Globus pallidus (tissue), 1 donor: ENCODE data around the gene CNTNAP4.

ENCODE experiments used
- DNase-seq: peaks from one replicate; pipeline ENCODE4 v3.0.0-alpha.2; 2015; ENCODE audit warnings: low spot score

The CNTNAP4 gene

DNA sequence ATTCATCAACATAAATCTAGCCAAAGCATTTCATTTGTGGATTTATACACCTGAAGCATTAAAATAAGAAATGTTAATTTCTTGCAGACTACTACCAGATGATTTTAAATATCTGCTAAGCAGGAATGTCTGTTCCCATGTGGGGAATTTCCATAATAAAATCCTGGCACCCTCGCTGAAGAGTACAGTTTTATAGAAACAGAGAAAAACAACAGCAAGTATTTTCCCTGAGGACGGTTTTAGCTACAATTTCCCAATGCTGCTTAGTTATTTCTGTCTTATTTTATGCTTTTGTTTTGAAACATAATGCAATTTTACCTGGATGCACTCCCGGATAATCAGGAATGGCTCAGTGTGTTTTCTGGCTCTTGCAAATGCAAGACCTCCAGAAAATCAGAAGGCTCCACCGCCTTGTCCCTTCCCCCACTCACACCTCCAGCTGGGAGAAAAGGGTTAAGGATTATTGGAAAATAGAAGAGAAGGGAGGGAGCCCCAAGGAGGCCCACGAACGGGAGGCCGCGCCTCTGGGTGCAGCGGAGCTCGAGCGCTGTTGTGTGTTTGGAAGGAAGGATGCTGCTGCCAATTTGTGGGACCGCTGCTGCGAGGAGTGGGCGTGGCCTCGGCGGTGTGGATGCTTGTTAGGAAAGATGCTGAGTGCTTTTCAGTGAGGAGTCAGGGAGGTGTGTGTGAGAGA is at the start of gene CNTNAP4:
Gene CNTNAP4, plus strand, starts transcription at position 657 of the 694 bp plus-strand sequence. CDS start 262 bp downstream, outside the sequence.
- peak; percentile 88 for DNase-seq

DNA sequence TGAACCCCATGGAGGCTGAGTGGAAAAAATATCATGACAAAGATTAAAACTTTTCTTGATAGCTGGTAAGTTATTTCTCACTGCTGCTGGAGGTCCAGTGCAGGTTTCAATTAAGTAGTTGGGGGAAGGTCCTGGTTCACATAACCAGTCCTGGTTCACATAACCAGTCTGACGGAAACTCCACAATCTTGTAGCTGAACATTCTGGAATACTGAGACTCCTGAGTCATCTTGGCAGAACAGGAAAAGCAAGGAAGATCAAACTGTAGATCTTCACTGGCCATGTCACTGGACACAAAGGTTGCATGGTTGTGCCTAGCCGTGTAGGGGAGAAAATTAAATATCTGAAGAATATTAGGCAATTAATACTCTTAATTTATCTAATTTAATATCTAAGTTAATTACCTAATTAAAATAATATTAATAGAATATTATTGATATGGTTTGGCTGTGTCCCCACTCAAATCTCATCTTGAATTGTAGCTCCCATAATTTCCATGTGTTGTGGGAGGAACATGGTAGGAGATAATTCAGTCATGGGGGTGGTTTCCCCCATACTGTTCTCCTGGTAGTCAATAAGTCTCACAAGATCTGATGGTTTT is 48.6 kb upstream of the CNTNAP4 start:
- DNase-seq = no peak

DNA sequence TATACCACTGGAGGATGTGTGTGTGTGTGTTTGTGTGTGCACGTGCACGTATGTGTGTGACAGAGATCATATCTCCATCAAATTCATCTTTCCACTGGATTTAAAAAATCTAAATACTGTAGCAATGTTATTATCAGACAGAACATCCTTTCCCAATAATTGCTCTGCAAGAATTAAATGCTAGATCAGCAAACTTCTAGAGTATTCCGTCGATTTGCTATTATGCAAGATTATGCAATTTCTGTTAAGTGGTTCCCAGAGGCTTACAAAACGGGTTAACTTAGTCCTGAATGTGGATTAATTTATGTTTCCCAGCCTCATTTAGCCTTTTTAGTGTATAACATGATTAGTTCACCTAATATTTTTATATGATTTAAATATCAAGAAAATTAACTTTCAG is 44.5 kb upstream of the CNTNAP4 start:
- no peak for DNase-seq

DNA sequence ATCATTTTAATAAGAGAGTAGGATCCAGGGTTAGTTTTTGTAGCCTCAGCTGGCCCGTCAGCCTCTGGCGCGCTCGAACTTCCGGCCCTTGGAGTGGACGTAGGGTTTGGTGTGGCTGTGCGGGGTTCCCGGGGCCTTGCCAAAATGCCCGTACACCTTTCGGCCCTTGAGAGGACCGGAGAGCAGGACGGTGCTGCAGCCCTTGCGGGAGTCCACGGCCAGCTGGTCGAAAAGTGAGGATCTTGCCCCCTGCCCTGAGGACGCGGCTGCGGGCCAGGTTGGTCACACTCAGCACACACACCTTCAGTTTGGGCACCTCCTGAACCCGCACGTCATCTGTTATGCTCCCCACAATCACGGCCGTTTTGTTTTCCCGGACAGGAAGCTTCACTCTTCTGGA is 42.2 kb upstream of the CNTNAP4 start:
- DNase-seq = no peak

DNA sequence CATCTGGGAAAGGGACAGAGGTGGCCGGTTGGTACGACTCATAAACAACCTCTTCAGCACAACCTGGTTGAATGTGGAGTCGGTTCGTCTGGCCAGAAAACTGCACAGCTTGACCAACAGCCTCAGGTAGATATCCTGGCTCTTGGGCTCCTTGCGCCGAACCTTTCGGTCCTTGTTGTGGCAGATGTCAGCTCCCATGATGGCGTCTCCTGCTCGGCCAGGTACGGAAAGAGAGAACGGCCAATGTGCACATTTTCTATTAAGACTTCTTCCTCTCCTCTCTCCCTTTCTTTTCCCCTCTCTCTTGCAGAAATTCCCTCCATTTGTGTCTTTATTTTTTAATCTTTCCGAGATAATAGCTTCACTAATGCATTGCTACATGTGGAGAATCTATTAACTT is 41.8 kb upstream of the CNTNAP4 start:
- DNase-seq = no peak

DNA sequence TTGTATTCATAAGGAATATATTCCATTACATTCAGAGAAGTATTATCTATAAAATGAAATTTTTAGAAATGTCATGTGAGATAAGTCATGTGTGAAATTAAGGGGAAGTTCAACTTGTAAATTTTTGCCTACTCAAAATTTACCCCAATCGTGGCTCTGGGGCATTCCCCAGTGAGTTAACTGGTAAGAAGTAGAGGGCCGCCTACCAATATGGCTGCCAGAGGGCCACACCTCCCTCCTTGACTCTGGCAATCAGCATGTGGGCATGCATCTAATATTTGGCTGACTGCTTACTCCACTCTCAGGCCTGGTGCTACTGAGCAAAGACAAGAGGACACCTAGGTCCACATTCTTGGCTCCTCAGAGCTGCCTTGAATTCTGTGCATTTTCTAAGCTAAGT is 39.7 kb upstream of the CNTNAP4 start:
- DNase-seq = no peak

DNA sequence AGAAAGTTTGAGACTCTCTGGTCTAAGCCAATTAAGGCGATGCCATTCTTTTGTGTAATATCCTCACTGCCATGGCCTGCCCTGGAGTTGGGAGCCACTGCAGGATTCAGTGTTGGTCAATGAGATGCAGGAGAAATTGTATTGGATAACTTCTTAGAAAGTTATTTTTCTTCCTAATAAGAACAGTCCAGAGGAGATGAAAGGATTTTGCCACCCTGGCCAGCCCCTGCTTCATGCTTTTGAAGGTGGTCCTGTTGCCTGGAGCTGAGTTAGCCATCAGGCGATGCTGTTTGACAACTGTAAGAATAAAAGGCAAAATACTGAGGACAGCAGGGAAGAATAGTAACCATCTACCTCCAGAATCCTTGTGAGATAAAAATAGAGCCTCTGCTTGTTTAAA is 35.4 kb upstream of the CNTNAP4 start:
- DNase-seq = peak; percentile 12

DNA sequence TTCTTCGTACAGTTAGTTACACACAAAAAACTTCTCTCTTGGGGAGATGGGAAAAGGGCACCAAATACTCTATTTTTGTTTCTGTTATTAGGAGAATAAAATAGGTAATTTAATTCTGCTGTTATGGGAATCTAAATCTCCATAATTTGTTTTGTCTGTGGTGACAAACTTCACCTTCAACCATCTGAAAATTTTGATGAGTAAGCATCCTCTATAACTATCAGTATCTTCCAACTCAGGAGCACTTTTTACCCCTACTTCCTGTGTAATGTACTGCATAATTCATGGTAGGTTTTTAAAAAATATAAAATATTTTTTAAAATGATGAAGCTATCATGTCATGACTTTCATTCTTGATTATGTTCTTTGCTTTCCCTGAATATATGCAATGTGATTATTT is 33.6 kb upstream of the CNTNAP4 start:
- no peak for DNase-seq

DNA sequence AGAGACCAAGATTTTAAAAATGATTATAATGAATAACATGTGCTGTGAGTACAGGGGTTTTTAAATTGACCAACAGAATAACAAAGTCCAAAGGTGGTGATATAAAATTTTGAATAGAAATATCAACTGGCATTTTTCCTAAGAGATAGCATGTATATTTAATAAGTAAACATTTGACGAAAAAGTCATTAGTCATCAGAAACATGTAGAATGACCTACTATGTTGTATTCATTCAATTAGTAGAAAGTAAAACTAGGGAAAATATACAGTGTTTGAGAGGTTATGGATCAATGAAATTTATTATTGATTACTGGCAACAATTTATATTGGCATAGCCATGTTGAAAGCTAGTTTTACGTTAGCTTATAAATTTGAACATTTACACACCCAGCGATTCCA is 30.6 kb upstream of the CNTNAP4 start:
- no peak for DNase-seq

DNA sequence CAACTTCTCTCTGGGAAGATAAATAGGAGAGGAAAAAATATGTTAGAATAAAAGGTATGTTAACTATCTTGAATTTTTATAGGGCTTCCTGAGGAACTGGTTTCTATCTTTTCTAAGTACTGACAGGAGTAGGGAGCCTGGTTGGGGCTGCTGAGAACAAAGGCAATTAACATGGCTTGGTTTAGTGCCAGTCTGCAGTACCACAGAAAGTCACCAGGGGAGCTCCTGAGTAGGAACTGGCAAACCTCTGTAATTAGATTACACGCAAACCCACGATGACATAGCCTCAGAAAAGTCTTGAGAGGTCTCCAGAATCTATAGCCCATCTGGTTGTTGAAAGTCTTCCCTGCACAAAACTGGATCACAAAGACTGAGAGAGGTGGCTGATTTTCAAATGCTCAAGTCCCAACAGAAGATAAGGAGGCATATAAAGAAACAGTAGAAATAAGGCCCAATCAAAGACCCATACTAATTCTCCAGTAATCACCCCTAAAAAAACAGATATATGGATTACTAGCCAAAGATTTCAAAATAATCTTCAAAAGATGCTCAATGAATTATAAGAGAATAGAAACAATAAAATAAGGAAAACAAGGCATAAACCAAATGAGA is 11.7 kb upstream of the CNTNAP4 start:
- DNase-seq = no peak

DNA sequence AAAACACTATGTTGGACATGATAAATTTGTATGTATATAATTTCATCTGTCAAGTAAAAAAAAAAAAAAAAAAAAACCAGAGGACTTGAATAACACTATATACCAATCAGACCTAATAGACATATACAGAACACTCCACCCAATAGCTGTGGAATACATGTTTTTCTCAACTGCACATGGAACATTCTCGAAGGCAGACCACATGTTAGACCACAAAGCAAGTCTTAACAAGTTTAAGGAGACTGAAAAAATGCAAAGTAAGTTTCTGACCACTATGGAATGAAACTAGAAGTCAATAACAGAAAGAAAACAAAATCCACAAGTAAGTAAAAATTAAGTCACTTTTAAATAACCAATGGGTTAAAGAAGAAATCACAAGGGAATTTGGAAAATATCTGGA is 8.4 kb upstream of the CNTNAP4 start:
- no peak for DNase-seq

DNA sequence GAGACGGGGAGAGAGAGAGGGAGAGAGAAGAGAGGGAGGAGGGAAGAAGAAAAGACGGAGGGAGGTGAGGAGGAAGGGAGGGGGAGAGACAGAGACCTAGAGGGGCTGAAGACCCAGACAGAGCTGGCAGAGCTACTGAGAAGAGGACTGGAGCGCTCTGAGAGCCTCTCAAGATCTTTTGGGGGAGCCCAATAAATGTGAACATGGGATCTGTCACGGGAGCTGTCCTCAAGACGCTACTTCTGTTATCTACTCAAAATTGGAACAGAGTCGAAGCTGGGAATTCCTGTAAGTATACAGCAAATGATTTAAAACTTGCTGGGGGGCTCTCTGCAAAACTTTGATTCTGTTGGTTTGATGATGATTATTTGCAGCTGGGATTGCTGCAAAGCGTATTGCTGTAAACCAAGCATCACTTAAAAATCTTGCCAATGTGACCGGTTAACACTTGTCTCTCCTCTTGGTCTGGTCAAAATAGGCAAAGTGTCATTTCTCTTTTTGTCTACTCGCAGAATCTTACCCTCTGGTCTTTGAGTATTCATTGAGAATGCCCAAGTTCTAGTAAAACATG is 344 bp downstream of the CNTNAP4 start:
- DNase-seq = peak; percentile 59

DNA sequence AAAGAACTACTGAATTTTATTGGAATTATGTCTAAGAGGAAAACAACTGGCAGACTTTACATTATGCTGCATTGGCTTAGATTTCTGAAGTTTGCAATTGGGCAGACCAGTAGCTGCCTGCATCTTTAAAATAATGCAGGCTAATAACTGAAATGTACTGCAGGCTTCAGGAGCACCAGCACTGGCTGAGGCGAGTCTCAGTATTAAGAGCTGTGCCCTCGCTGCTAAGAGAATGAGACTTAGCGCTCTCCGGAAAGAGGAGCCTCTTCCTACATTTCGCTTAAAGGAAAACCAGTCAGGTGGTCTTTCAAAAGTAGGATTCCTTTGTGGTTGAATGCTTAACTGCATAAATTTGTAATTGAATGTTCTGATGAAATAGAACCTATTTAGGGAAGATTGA is 885 bp downstream of the CNTNAP4 start:
- DNase-seq = peak; percentile 67

DNA sequence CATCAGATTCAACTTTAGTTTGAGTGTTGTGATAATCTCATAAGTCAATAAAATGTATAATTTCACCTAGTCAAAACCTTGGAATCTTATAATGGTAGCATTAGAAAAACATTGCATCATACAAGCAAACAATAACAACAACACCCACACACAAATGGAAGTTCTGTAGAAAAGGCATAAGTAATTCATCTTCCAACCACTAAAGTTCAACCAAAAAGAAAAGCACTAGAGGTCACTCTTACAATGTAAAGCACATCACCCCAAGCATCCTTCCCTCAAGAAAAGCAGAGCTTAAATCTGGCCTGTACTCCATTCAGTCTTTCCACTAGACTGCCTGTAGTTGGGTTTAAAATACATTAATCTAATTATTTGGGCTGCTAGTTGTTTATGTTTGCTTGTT is 1.8 kb downstream of the CNTNAP4 start:
- DNase-seq = peak; percentile 90

DNA sequence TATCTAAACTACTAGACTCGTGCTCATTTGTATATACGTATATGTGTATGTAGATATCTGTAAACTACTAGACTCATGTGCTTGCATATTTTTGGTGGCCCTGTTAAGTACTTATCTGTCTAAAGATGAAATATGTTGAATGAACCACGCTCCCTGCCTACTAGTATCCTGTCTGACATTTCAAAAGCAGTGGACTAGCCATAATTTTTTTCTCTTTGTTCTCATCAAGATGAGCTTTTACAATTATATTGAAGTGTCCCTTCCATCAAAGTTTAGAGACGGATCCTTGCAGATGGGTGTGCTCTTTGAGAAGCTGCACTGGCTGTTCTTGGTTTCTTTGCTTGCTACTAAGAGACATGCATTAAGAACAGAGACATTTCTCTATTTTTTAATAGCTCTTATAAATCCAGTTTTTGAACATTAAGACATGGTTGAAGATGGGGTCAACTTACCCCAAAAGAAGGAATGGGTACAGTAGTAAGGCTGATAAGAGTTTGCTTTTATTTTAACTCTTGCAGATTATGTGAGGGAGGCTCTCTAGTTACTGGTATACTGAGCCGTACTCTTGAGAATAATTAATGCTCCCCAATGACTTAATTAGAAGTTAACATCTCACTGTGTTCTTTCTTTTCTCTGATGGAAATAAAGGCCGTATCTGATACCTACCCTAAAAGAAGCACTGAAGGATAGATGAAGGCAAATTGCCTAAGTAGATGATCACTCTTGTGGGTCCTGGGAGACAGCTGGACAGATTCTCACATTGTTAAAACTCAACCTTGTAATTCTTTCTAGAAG is 3.4 kb downstream of the CNTNAP4 start:
- peak; percentile 36 for DNase-seq

DNA sequence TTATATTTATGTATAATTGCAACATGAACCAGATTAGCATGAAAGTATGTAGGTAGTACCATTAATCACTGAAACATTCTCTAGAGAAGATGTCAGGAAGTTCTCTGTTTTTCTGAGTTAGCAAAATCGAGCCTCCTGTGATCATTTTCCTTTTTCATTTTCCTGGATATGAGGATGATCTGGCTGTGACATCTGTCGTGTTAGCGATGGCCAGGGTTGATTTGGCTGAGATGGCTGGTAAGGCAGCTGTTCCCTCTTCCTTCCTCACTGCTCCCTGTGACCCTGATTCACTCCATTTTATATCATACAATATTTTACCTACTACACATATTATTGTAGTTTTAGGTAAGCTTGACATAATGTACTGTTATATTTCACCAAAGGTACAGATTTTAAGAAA is 10.3 kb downstream of the CNTNAP4 start:
- DNase-seq = no peak

DNA sequence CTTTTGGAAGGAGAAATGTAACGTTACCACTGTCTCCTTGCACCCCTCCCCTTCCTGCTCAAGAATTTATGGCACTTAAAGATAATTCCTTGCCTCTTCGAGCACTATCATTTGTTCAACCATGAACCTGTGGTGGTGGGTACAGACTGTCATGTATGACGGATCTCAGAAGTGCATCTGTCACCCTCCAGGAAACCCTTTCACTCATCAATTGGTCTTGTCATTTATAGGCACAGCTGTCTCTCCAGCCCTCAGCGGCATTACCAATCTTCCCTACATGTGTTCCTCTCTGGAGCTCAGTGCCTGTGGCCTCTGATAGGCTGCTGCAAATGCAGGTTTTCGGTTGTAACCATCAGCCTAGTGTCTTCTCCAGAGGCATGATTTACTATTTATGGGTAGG is 15.0 kb downstream of the CNTNAP4 start:
- no peak for DNase-seq

DNA sequence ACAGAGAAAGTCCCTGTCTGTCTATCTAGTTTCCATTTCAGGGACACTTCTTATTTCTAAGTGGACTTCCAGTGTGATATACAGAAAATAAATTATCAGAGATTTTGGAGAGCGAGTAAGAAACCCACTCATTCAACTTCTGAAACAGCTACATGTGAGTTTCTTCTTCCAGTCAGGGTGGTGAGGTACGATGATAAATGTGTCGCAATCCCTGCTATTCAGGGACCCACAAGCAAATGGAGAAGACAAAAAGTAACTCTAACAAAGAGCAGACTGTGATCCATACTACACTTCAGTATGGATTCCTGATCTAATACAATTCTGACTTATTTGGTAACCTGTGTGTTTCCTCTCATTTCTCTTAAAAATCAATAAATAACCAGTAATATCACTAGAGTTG is 16.8 kb downstream of the CNTNAP4 start:
- DNase-seq = no peak

DNA sequence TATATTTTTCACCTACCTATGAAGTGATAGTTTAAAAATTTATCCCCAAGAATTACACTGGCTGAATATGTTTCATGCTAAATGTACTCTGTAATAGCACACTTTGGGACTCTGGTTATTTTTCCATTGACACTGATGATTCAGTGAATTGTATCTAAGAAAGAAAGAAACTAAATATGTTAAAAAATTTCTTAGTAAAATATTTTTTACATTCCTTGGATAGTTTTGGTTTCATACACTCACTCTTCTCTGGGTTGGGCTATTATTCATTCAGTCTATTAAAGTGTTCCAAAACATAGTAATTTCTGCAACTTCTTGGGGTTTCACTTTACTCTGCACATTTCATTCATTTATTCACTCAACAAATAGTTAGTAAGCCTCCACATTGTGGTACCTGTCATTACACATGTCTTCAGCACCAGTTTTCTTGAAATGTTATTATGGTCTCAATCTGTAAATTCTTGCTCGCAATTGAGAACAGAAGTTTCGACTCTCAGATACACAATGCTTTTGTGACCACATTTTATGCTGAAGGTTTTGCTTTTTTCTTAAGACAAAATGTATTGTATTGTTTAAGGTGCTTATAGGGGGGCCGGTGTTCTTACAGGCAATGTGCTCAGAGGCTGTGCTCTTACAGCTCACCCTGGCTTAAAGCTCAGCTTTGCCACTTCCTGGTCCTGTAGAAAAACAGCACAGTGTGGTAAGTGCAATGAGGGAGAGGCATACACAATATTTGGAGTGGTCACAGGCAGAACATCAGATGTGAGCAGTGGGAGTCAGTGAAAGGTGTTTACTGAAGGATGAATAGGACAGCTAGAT is 17.4 kb downstream of the CNTNAP4 start:
- no peak for DNase-seq

DNA sequence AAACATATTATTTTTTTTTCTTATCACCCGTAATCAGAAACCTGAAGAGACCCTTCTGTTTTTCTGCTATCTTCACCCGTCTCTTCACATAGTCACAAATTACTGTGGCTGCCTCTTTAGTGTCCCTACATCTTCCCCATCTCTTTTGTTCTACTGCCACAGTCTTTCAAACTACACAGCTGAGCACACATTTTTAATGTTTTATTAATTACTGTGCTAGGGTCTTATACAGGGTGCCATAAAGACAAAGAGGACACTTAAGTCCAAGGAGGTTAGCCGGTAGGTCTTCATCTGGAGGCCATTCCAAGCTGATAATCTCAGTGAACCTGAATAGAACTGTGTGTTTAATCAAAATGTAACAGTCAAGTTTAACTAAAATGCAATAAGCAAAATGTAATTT is 20.7 kb downstream of the CNTNAP4 start:
- no peak for DNase-seq

DNA sequence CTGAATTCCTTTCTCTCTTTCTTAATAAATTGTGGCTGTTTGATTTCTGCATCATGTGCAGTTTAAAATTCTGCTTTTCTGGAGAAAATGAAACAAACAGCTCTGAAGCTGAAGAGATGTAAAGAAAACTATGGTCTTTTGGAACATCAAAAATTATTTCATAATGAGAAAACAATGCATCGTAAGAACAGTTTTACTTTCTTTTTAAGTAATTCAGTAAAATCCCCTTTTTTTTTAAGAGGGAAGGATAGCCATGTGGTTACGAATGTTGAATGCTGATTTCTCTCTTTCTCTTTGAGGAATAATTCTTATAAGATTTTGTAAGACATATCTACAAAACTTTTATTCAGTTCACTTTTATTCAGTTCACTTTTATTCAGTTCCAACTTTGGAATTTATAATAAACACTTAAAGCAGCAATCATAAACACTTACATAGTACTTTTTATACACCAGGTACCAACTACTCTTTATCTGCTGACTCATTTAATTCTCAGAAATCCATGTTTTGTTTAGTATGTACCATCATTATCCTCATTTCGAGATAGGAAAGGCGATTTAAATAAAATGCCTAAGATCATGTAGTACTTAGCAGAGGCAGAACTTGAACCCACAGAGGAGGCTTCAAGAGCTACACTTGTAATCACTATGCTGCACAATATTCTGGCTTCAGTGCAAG is 26.6 kb downstream of the CNTNAP4 start:
- no peak for DNase-seq
